B cell (primary cell): Measurements from ENCODE around the gene PLCG1. TPM values are rescaled to one million over a fixed set of nuclear protein-coding genes. Genes with fewer than 3 reads are reported as not detected.

Experiments used
- ATAC-seq: fragments of 200-7000 bp; cut with Tn5 transposase; one replicate; pipeline ENCODE4 v1.10.0; 2021; ENCODE audit warnings: low read depth, mild to moderate bottlenecking, moderate number of reproducible peaks, moderate library complexity
- CTCF ChIA-PET: fragments of 350-600 bp; sonication (Branson Sonifier 250); formaldehyde crosslinking; loops from one replicate; lab custom pipeline; 2021; ENCODE audit warnings: antibody characterized with exemption, inconsistent platforms; lab: Charles Lee
- POLR2A ChIA-PET: fragments of 350-600 bp; sonication (Branson Sonifier 250); formaldehyde crosslinking; loops from one replicate; lab custom pipeline; 2021; ENCODE audit warnings: antibody characterized with exemption; lab: Charles Lee
- DNase-seq: peaks from one replicate; pipeline ENCODE4 v3.0.0; 2013
- H2AFZ ChIP-seq: 2 replicates; pipeline ENCODE4 v1.6.1; 2012; ENCODE audit warnings: mild to moderate bottlenecking, low read depth, low read length; ENCODE audit not compliant: insufficient read depth, poor library complexity, severe bottlenecking
- H3K27ac ChIP-seq, 2 donors: 1 replicate in 1 of 2; 2 replicates in 1 of 2; pipeline ENCODE4 v1.5.1; 2012 to 2013; ENCODE audit warnings: low read length in 2 of 2, mild to moderate bottlenecking in 2 of 2, moderate library complexity in 1 of 2
- H3K27me3 ChIP-seq, 4 experiments: fragments of 200-600 bp in 1 of 4; sonication (generic) in 1 of 4; replicated peaks in 1 of 4; 1 replicate in 2 of 4; 2 replicates in 2 of 4; pipeline versions ENCODE4 v1.6.1 to v1.7.0; 2013 to 2016; ENCODE audit warnings: low read length in 3 of 4, mild to moderate bottlenecking in 2 of 4, mixed read lengths in 1 of 4, moderate library complexity in 1 of 4; ENCODE audit not compliant: insufficient read depth in 4 of 4, control insufficient read depth in 3 of 4; ENCODE audit errors: control extremely low read depth in 1 of 4
- H3K36me3 ChIP-seq, 2 experiments: replicated peaks in 1 of 2; 1 replicate in 1 of 2; 2 replicates in 1 of 2; pipeline versions ENCODE4 v1.6.1 to v1.7.1; 2013; ENCODE audit warnings: low read length in 1 of 2; ENCODE audit not compliant: insufficient read depth in 2 of 2, control insufficient read depth in 1 of 2; ENCODE audit errors: control extremely low read depth in 1 of 2, extremely low read depth in 1 of 2
- H3K4me1 ChIP-seq, 2 donors: fragments of 200-600 bp in 1 of 2; sonication (generic) in 1 of 2; 1 replicate in 1 of 2; 2 replicates in 1 of 2; pipeline versions ENCODE4 v1.5.1 to v1.6.1; 2013 to 2017; ENCODE audit warnings: low read length in 2 of 2; ENCODE audit not compliant: control insufficient read depth in 2 of 2, insufficient read depth in 2 of 2
- H3K4me2 ChIP-seq: replicated peaks from 2 replicates; pipeline ENCODE3; 2012; ENCODE audit warnings: mild to moderate bottlenecking, low read depth, low read length; ENCODE audit not compliant: poor library complexity, severe bottlenecking
- H3K4me3 ChIP-seq, 5 experiments: fragments of 200-600 bp in 1 of 5; sonication (generic) in 1 of 5; 1 replicate in 3 of 5; 2 replicates in 2 of 5; pipeline versions ENCODE4 v1.5.1 to v1.7.0; 2011 to 2016; ENCODE audit warnings: low read length in 4 of 5, mild to moderate bottlenecking in 4 of 5, low read depth in 2 of 5, control low read depth in 1 of 5, moderate library complexity in 1 of 5; ENCODE audit not compliant: insufficient read depth in 1 of 5; ENCODE audit errors: control extremely low read depth in 1 of 5, extremely low read depth in 1 of 5
- H3K79me2 ChIP-seq: fragments of 200-600 bp; sonication (generic); one replicate; pipeline ENCODE4 v1.6.0; 2016; ENCODE audit warnings: low read length; ENCODE audit not compliant: control insufficient read depth, insufficient read depth
- H3K9ac ChIP-seq: fragments of 200-600 bp; sonication (generic); 2 replicates; pipeline ENCODE4 v1.6.1; 2017; ENCODE audit warnings: mild to moderate bottlenecking, low read length, moderate library complexity
- H3K9me3 ChIP-seq, 3 donors: one replicate each; pipeline versions ENCODE4 v1.6.1 to v1.7.1; 2013; ENCODE audit warnings: low read length in 2 of 3; ENCODE audit not compliant: control insufficient read depth in 2 of 3, insufficient read depth in 1 of 3; ENCODE audit errors: control extremely low read depth in 1 of 3
- H4K20me1 ChIP-seq: 2 replicates; pipeline ENCODE4 v1.6.0; 2012; ENCODE audit warnings: mild to moderate bottlenecking, low read length; ENCODE audit not compliant: insufficient read depth, control insufficient read depth, poor library complexity, severe bottlenecking
- H3K27ac Mint-ChIP-seq: one replicate; pipeline ENCODE4 v1.8.0; 2021; ENCODE audit warnings: mixed read lengths
- H3K27me3 Mint-ChIP-seq: one replicate; pipeline ENCODE4 v1.8.0; 2021; ENCODE audit warnings: mixed read lengths
- H3K4me1 Mint-ChIP-seq: one replicate; pipeline ENCODE4 v1.8.0; 2021; ENCODE audit warnings: mixed read lengths
- H3K4me3 Mint-ChIP-seq: one replicate; pipeline ENCODE4 v1.8.0; 2021; ENCODE audit warnings: mixed read lengths
- H3K9me3 Mint-ChIP-seq: one replicate; pipeline ENCODE4 v1.8.0; 2022; ENCODE audit warnings: mixed read lengths; ENCODE audit not compliant: insufficient read depth
- EZH2 ChIP-seq: IDR thresholded peaks from 2 replicates; pipeline ENCODE4 v1.6.1; 2012; ENCODE audit warnings: borderline replicate concordance, low read depth, mild to moderate bottlenecking, moderate library complexity, low read length; ENCODE audit not compliant: insufficient read depth, poor library complexity, severe bottlenecking
- WGBS: methylation state at CpG from one replicate; pipeline ENCODE4 v1.1.5; 2013; ENCODE audit warnings: missing lambda C conversion rate; ENCODE audit not compliant: insufficient coverage; 5-methylcytosine and 5-hydroxymethylcytosine counted together
- intact Hi-C: fragments of 100-400 bp; cut with micrococcal nuclease; formaldehyde crosslinking; loops from one replicate; pipeline ENCODE4 v1.10.0; 2022
- polyA plus RNA-seq: library from polyadenylated mRNA; depleted of rRNA; stranded (reverse); fragments of >200 nt; gene quantifications from 2 replicates; pipeline ENCODE4 v1.2.3, GENCODE V29; 2012
- total RNA-seq, 2 donors: library from RNA; stranded (reverse); fragments of 120-200 nt in 1 of 2; gene quantifications; 1 replicate in 1 of 2; 2 replicates in 1 of 2; pipeline versions ENCODE4 v1.2.3 to v1.2.4, GENCODE V29; 2013 to 2022
- TF ChIP-seq, protein P1 (sequence below): fragments of 200-600 bp; IDR thresholded peaks from one replicate; pipeline ENCODE4 v1.8.0; 2022; ENCODE audit warnings: antibody characterized with exemption, mild to moderate bottlenecking

The PLCG1 gene
- total and polyA plus RNA-seq, 2 donors (not counting 1 experiment from before 2014, with no cell fraction given) = 98.7 to 101 TPM

- Histone ChIP-seq H3K4me2 (no peak overlapping the region), H3K4me1 (peaks cover 6 to 13% of the 10 kb centered on the region in 2 donors), H3K9me3 (no peaks in the 10 kb centered on the region), H2AFZ (no peak overlapping the region), H4K20me1 (peaks cover 22% of the 10 kb centered on the region), H3K27me3 (peaks cover 0 to 9% (median under 1%) of the 10 kb centered on the region in 4 experiments), H3K4me3 (no peak overlapping the region), H3K36me3 (peaks cover 0 to 87% of the 10 kb centered on the region in 2 experiments), H3K9ac (no peak overlapping the region), H3K27ac (no peak overlapping the region), H3K79me2 (peaks cover 7% of the 10 kb centered on the region)
- peaks cover 12% of the 10 kb centered on the region for H3K4me1 Mint-ChIP-seq
- no peak for TF ChIP-seq EZH2
- TF ChIP-seq, protein P1, sequence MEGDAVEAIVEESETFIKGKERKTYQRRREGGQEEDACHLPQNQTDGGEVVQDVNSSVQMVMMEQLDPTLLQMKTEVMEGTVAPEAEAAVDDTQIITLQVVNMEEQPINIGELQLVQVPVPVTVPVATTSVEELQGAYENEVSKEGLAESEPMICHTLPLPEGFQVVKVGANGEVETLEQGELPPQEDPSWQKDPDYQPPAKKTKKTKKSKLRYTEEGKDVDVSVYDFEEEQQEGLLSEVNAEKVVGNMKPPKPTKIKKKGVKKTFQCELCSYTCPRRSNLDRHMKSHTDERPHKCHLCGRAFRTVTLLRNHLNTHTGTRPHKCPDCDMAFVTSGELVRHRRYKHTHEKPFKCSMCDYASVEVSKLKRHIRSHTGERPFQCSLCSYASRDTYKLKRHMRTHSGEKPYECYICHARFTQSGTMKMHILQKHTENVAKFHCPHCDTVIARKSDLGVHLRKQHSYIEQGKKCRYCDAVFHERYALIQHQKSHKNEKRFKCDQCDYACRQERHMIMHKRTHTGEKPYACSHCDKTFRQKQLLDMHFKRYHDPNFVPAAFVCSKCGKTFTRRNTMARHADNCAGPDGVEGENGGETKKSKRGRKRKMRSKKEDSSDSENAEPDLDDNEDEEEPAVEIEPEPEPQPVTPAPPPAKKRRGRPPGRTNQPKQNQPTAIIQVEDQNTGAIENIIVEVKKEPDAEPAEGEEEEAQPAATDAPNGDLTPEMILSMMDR = no peak
- intact Hi-C loops = no loop called here
- no peak for DNase-seq
- no peak for ATAC-seq
- H3K27me3 Mint-ChIP-seq = no peaks in the 10 kb centered on the region
- WGBS = 98% methylated on average over 25 of the region's 27 CpGs
- CTCF ChIA-PET = interaction anchor here (1.2 to 7.4 kb wide), 2 partner anchors 31 to 174 kb away, joined by 4 to 196 read pairs; partner anchors contain the start of gene LPIN3
- no peak overlapping the region for H3K4me3 Mint-ChIP-seq
- no peak overlapping the region for H3K27ac Mint-ChIP-seq
- POLR2A ChIA-PET = interaction anchor here (0.7 kb wide), 1 partner anchor 28 kb away, joined by 3 read pairs; no protein-coding TSS in a partner anchor
- H3K9me3 Mint-ChIP-seq = no peaks in the 10 kb centered on the region
Observed at GRCh38 chr20:41166201-41167117, 29.1 kb downstream of the PLCG1 start.

- Histone ChIP-seq H3K9ac (no peak overlapping the region), H3K4me1 (peaks cover 6 to 13% of the 10 kb centered on the region in 2 donors), H3K9me3 (no peaks in the 10 kb centered on the region), H3K27ac (no peak overlapping the region), H2AFZ (no peak overlapping the region), H3K4me2 (no peak overlapping the region), H3K79me2 (peaks cover 1% of the 10 kb centered on the region), H3K36me3 (peaks cover 0 to 84% of the 10 kb centered on the region in 2 experiments), H3K27me3 (peaks cover 0 to 9% (median under 1%) of the 10 kb centered on the region in 4 experiments), H3K4me3 (no peak overlapping the region), H4K20me1 (peaks cover 22% of the 10 kb centered on the region)
- POLR2A ChIA-PET = no interaction called here
- Mint-ChIP-seq H3K4me3 (no peak overlapping the region), H3K27ac (no peak overlapping the region), H3K4me1 (peaks cover 12% of the 10 kb centered on the region), H3K9me3 (no peaks in the 10 kb centered on the region), H3K27me3 (no peaks in the 10 kb centered on the region)
- ATAC-seq (no peak), DNase-seq (no peak)
- intact Hi-C loops = no loop called here
- TF ChIP-seq, protein P1 = no peak
- CTCF ChIA-PET = interaction anchor here (1.2 to 7.4 kb wide), 2 partner anchors 32 to 174 kb away, joined by 4 to 196 read pairs; partner anchors contain the start of gene LPIN3
- WGBS = 100% methylated on average over 3 of the region's 3 CpGs
Observed at GRCh38 chr20:41167118-41167470, 29.8 kb downstream of the PLCG1 start.
